Activated naive CD4-positive, alpha-beta T cell treated with anti-CD3 and anti-CD28 coated beads, Interleukin-2, amount 50 U/mL, for 72 hours (primary cell): ENCODE data around the gene DCDC2C. TPM values are rescaled to one million over a fixed set of nuclear protein-coding genes. Genes with fewer than 3 reads are reported as not detected.
A peak's percentile ranks its signal among the peaks of the same experiment; 100 is the strongest.

Source experiments
- ATAC-seq, 2 donors: fragments of 150-1000 bp; cut with Tn5 transposase; 2 replicates each; pipeline ENCODE4 v1.10.0; 2021; ENCODE audit warnings: mild to moderate bottlenecking in 2 of 2, moderate library complexity in 2 of 2
- DNase-seq, 2 donors: peaks; one replicate each; pipeline ENCODE4 v3.0.0; 2021 to 2022; ENCODE audit warnings: low spot score in 2 of 2
- H3K27ac Mint-ChIP-seq, 2 donors: one replicate each; pipeline ENCODE4 v1.8.0; 2022; ENCODE audit warnings: mild to moderate bottlenecking in 2 of 2, mixed read lengths in 2 of 2
- H3K36me3 Mint-ChIP-seq, 2 donors: one replicate each; pipeline ENCODE4 v1.8.0; 2022; ENCODE audit warnings: mixed read lengths in 2 of 2
- H3K9me3 Mint-ChIP-seq, 2 donors: one replicate each; pipeline ENCODE4 v1.8.0; 2022; ENCODE audit warnings: mixed read lengths in 2 of 2
- total RNA-seq, 2 donors: library from RNA; stranded (reverse); gene quantifications; one replicate each; pipeline ENCODE4 v1.2.3, GENCODE V29; 2022

The DCDC2C gene
- total RNA-seq, 2 donors from 2014 or later = not detected

- H3K27ac Mint-ChIP-seq = no peak overlapping the region
- DNase-seq (no peak), ATAC-seq (no peak)
- H3K9me3 Mint-ChIP-seq = no peaks in the 10 kb centered on the region
- no peaks in the 10 kb centered on the region for H3K36me3 Mint-ChIP-seq
Observed at GRCh38 chr2:3770724-3771415, 67.5 kb downstream of the DCDC2C start.

DNA sequence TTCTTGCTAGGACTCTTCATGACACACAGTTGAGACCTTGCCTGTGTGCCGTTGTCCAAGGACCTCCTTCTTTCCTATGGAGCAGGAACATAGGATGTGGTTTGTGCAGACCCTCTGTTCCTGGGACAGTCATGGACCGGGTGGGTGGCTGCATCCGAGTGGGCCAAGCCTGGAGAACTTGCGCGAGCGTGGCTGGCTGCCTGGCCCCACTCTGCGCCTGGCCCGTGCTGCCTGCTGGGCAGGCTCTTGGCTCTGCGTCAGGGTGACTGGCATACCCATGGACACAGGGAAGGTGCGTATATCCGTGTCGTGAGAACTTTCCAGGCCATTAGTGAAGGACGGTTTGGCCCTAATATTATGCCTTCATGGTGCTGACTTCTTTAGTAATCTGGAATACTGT, 68.2 kb downstream of the DCDC2C start:
- Mint-ChIP-seq H3K27ac (no peak overlapping the region), H3K9me3 (no peaks in the 10 kb centered on the region), H3K36me3 (no peaks in the 10 kb centered on the region)
- ATAC-seq = no peak
- DNase-seq = no peak

- H3K9me3 Mint-ChIP-seq = no peaks in the 10 kb centered on the region
- ATAC-seq = no peak
- no peak for DNase-seq
- peaks cover 0 to 5% of the 10 kb centered on the region in 2 donors for H3K36me3 Mint-ChIP-seq
- H3K27ac Mint-ChIP-seq = no peak overlapping the region
Observed at GRCh38 chr2:3774336-3774735, 71.0 kb downstream of the DCDC2C start.

- no peak for ATAC-seq
- Mint-ChIP-seq H3K36me3 (peaks cover 0 to 5% of the 10 kb centered on the region in 2 donors), H3K27ac (no peak overlapping the region), H3K9me3 (no peaks in the 10 kb centered on the region)
- no peak for DNase-seq
Observed at GRCh38 chr2:3776311-3776710, 72.9 kb downstream of the DCDC2C start.

DNA sequence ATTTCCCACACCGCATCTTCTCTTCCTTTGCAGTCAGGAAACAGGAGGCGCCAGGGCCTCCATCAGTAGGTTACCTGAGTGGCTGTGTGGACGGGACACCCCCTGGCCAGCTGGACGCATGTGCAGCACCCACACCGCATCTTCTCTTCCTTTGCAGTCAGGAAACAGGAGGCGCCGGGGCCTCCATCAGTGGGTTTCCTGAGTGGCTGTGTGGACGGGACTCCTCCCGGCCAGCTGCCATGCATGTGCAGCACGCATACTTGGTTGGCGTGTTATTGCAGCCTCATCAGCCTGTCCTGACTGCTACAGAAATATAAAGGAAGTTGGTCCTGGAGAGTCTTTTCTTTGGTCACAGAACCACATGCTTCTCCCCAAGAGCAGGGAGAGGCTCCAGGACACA, 74.6 kb downstream of the DCDC2C start:
- H3K9me3 Mint-ChIP-seq = no peaks in the 10 kb centered on the region
- H3K36me3 Mint-ChIP-seq = peaks cover 0 to 5% of the 10 kb centered on the region in 2 donors
- H3K27ac Mint-ChIP-seq = no peak overlapping the region
- DNase-seq = no peak
- ATAC-seq = no peak

DNA sequence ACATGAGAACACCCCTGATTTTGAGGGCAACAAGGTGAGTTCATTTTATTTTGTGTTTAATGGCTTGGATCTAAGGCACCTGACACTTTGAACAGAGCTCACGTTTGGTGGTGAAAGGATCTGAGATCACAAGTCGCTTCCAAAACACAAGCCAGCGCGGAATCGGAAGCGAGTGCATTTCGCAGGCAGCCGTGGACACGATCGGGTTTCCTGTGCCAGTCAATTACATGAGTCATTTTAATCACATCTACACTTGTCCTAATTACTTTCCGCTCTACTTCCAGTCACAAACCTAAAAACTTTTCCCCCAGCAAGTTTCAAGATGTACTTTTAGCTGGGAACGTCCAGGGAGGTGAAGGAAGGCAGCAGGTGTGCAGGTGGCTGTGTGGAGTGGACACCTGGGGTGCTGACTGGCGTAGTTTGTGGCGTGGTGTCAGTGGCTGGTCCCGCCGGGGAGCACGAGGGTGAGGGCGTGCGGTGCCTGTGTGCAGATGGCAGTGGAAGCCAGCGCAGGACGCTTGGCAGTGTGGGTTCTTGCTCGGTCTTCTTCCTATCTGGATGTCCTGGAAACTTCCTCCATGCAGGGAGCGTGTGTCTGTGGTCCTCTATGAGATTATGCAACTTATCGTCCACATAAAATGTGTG, 75.6 kb downstream of the DCDC2C start:
- H3K36me3 Mint-ChIP-seq = peaks cover 0 to 5% of the 10 kb centered on the region in 2 donors
- DNase-seq (no peak), ATAC-seq (no peak)
- no peak overlapping the region for H3K27ac Mint-ChIP-seq
- no peaks in the 10 kb centered on the region for H3K9me3 Mint-ChIP-seq

GRCh38 chr2:3779496-3780049, 76.2 kb downstream of the DCDC2C start:
- Mint-ChIP-seq H3K9me3 (no peaks in the 10 kb centered on the region), H3K36me3 (peaks cover 0 to 5% of the 10 kb centered on the region in 2 donors), H3K27ac (no peak overlapping the region)
- ATAC-seq (no peak), DNase-seq (no peak)

- Mint-ChIP-seq H3K36me3 (peaks cover 0 to 5% of the 10 kb centered on the region in 2 donors), H3K27ac (peak overlapping the region in 1 of 2 donors; percentile 53), H3K9me3 (no peaks in the 10 kb centered on the region)
- peak; percentile 87 to 98 for ATAC-seq
- DNase-seq = peak in 1 of 2 donors; percentile 66
Observed at GRCh38 chr2:3780477-3781402, 77.4 kb downstream of the DCDC2C start.

- DNase-seq (no peak), ATAC-seq (no peak)
- Mint-ChIP-seq H3K36me3 (no peaks in the 10 kb centered on the region), H3K27ac (peak overlapping the region in 1 of 2 donors; percentile 29), H3K9me3 (no peaks in the 10 kb centered on the region)
Observed at GRCh38 chr2:3784731-3785130, 81.4 kb downstream of the DCDC2C start.

DNA sequence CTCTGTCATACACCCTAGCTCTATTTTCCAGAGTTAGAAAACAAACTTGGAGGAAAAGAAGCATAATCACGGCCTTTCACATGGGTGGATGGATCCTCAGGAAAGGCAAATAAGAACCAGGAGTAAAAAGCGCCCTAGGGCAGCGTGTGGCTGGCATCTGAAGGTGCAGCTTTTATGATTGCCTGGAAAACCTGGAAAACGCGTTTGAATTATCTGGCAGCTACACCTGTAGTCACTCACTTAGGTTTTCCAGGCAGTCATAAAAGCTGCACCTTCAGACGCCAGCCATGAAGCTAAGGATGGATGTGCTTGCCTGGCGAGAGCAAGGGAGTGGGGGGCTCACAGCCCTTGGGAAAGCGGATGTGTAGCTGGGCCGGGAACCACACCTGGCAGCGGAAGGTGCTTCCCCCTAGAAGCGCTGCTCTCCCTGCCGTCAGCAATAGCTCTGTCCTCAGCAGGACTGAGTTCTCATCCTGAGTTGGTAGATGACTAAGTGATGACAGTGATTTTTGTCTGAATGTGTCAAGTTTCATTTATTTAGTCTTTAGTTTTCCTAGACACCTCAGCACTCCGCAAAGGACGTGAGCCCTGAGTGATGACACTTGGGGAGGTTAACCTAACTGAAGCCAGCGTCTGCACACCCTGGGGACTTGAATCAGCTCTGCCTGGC, 82.0 kb downstream of the DCDC2C start:
- no peak for DNase-seq
- no peaks in the 10 kb centered on the region for H3K36me3 Mint-ChIP-seq
- no peaks in the 10 kb centered on the region for H3K9me3 Mint-ChIP-seq
- H3K27ac Mint-ChIP-seq = peak overlapping the region in 1 of 2 donors; percentile 29
- ATAC-seq = no peak

DNA sequence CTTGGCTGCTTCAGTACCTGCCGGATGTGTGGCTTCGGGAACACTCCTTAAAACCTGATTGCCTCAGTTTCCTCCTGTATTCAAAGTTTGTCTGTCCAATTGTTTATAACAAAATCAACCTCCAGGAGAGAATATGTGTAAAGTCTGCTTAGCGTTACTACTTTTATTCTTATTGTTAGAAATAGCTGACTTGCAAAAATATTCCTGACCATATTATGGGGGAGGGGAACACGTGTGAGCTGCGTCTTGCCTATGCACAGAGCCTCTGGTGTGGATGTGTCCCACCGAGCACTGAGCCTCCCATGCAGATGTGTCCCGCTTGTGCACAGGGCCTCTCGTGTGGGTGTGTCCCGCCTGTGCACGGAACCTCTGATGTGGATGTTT, 82.5 kb downstream of the DCDC2C start:
- no peaks in the 10 kb centered on the region for H3K36me3 Mint-ChIP-seq
- H3K27ac Mint-ChIP-seq = no peak overlapping the region
- H3K9me3 Mint-ChIP-seq = no peaks in the 10 kb centered on the region
- DNase-seq (no peak), ATAC-seq (no peak)

DNA sequence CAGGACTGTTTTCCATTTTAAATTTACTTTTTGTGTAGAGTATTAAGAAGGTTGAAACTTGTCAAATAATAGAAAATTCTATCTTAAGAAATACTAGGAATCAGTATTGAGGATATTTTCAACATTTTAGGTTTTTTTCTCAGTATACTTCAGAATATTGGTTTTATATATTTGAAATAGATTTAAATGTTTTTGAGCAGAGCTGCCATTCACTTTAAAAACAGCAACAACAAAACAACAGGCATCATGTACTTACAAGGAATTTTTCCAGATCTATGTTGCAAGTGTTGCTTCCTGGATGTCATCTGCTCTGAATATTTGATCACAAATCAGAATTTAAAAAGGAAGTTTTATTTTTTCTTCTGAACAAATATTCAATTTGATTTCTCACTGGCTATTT, 84.4 kb downstream of the DCDC2C start:
- DNase-seq (no peak), ATAC-seq (no peak)
- Mint-ChIP-seq H3K27ac (no peak overlapping the region), H3K9me3 (no peaks in the 10 kb centered on the region), H3K36me3 (no peaks in the 10 kb centered on the region)

GRCh38 chr2:3789256-3789655, 85.9 kb downstream of the DCDC2C start:
- H3K36me3 Mint-ChIP-seq = no peaks in the 10 kb centered on the region
- DNase-seq = no peak
- H3K9me3 Mint-ChIP-seq = no peaks in the 10 kb centered on the region
- no peak overlapping the region for H3K27ac Mint-ChIP-seq
- no peak for ATAC-seq

GRCh38 chr2:3793249-3793648, 89.9 kb downstream of the DCDC2C start:
- DNase-seq (no peak), ATAC-seq (no peak)
- Mint-ChIP-seq H3K36me3 (no peaks in the 10 kb centered on the region), H3K9me3 (no peaks in the 10 kb centered on the region), H3K27ac (no peak overlapping the region)

GRCh38 chr2:3801506-3801905, 98.1 kb downstream of the DCDC2C start:
- H3K36me3 Mint-ChIP-seq = peaks cover 0 to 9% of the 10 kb centered on the region in 2 donors
- peak overlapping the region in 1 of 2 donors; percentile 26 for H3K27ac Mint-ChIP-seq
- peaks cover 6 to 9% of the 10 kb centered on the region in 2 donors for H3K9me3 Mint-ChIP-seq
- no peak for DNase-seq
- ATAC-seq = no peak

DNA sequence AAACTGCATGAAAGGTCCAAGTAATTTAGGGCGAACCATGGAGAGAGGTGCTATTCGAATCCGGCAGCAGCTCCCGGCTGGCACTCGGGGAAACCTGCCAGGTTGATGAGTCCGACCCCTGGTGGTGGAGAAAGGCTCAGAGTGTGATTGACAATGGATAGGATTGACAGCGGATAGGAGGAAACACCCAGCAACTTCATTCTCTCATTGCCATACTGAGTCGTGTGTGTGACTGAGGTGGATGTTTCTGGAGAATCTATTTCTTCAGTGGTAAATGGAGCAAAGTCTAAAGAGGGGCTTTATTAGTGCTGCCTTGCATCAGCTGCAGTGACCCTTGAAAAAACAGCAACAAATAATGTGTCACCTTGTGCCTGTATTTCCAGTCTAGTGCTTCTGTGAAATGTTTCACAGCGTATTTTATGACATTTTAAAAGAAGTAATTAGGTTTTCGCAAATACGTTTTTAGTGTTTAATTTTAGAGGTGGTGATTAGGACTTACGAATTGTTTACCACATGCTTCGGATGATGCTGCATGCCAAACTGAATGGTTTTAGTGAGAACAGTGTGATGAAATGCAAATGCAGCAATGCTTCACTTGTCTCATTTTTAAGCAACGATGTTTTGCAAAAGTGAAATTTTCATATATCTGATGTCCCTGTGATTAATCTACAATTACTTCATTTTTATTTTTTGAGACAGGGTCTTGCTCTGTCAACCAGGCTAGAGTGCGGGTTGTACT, 102.0 kb downstream of the DCDC2C start:
- Mint-ChIP-seq H3K27ac (no peak overlapping the region), H3K9me3 (peaks cover 6 to 9% of the 10 kb centered on the region in 2 donors), H3K36me3 (peaks cover 0 to 7% of the 10 kb centered on the region in 2 donors)
- ATAC-seq = no peak
- DNase-seq = no peak
